ENCODE measurements around the gene BMPER.
"Not testable (repeated sequence)": the region's sequence is repeated elsewhere in the genome, so short reads cannot be mapped to it uniquely, and the experiment has no call there.

BMPER gene

GRCh38 chr7:34136698-34137097 lies 231.4 kb downstream of the BMPER start:
- no peak for DNase-seq (ENCODE audit: low read depth in 2 of 2)

DNA sequence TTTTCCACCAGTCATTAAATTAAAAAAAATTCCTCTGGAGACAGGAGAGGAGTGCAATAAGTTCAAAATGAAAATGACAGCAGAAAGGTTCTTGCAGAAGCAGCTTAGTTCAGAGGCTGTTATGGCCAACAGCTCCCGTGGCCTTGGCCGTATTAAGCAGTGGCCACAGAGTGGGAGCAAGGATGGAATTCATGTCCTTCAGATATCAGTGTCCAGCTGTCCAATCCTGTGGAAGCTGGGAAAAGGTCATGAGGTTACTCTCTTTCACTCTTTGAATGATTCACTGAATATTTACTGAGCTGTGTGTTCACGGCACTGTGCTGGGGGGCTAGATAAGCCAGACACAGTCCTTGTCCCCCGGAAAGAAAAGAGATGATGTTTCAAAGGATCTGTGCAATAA lies 231.8 kb downstream of the BMPER start:
- DNase-seq (ENCODE audit: low read depth in 2 of 2): no peak

- DNase-seq (ENCODE audit: low read depth in 2 of 2): no peak
These were observed 233.1 kb downstream of the BMPER start for GRCh38 chr7:34138483-34138882.

- no peak for DNase-seq (ENCODE audit: low read depth in 2 of 2)
These were observed 233.7 kb downstream of the BMPER start for GRCh38 chr7:34139086-34139485.

DNA sequence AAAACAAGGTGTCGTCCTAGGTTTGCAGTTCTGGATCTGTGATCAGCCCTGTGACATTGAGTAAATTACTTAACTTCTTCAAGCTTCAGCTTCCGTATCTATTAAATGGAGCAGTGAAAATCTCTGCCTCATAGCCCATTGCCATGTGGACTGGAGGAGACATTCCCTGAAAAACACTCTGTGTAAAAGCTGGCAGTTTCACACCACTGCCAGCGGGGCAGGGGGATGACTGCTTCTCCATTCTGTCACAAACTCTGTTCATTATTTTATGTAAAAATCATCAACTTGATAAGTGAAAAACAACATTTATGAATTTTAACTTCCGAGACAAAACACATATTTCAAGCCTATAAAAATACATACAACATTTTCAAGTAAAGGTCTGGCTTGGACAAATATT lies 234.7 kb downstream of the BMPER start:
- DNase-seq (ENCODE audit: low read depth in 2 of 2): no peak

DNA sequence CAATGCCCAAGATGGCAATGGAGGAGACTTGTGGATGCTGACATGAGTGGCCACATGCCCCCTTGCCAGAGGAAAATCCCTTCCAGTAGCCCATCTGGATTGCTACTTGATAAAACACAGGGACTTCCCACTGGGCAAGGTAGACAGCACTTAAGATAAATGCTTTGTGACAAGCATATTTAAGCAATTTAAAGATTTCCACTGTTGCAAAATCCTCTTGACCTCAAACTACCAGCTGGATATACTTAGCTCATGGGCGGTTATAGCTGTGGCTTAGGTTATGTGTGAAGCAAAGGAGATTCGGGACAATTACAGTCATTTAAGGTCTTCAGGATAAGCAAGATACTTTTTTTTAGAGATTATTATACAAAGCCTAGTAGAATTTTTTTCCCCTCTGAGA lies 238.1 kb downstream of the BMPER start:
- DNase-seq (ENCODE audit: low read depth in 2 of 2): no peak

DNA sequence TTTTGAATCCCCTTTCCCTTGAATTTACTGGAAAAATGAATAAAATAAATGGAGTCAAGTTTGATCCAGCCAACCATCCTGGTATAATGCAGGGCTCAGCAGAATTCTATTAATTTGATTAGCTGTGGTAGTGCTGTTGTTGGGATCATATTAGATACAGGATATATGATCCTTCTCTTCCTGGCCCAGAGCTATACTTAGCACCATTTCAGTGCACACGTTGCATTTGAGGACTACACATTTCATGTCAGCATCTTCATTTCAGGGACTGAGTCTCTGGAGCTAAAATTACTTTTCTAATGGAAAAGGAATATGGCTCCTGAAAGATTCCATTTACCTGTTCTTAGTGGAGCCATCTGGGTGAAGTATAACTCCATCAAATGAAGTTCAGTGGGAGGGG lies 240.3 kb downstream of the BMPER start:
- no peak for DNase-seq (ENCODE audit: low read depth in 2 of 2)

DNA sequence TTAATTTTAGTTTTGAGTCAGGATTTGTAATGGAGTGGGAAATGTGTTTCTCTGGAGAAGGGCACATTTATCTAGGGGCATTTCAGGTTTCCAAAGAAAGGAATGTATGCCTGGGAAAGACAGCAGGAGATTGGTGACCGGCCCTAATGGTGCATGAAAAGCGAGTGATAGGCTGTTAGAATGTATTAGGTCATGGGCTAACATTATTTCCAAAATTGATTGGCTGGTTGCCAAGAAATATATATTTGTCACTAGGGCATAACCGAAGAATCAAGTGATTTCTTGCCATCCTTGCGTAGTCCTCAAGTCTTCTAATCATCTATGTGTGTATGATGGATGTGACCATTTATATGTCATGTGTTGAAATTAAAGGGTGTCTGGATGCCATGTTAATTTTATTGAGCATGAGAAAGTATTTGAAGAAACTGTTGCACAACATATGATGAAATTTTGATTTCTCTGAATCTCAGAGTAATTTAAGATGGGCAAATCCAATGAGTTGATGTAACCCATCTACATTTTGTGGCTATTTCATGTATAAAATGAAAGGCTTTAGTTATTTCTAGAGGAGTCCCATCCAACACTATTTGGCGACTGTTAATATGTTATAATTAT lies 248.4 kb downstream of the BMPER start:
- DNase-seq (ENCODE audit: low read depth in 2 of 2): no peak

DNA sequence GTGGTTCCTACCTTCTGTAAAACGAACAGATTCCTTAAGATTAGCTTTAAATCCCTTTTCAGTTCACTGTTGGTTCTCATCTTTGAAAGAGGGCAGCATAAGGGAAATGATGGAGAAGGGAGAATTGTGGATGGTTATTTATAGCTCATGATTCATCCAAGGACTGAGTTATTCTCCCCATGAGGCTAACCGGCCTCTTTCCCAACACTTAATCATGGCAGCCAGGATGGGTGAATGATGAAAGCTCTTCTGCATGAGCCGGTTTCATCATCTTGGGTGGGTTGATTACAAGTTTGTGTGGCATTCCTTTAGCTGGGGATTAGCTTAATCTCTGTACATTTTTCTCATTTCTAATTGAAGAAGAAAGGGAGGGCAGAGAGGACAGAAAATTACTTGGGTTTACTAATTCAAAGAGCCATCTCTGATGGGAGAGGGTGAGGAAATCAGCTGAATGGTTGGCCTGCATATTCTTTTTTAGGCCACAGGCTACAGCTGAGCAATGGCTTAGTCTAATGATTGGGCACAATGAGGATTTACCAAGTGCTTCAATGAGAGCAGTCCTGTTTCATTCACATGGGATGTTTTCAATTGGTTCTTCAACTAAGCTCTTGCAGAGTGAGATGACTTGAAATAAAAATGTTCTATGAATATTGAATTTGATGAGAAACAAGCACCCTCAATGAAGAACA lies 250.0 kb downstream of the BMPER start:
- no peak for DNase-seq (ENCODE audit: low read depth in 2 of 2)

DNA sequence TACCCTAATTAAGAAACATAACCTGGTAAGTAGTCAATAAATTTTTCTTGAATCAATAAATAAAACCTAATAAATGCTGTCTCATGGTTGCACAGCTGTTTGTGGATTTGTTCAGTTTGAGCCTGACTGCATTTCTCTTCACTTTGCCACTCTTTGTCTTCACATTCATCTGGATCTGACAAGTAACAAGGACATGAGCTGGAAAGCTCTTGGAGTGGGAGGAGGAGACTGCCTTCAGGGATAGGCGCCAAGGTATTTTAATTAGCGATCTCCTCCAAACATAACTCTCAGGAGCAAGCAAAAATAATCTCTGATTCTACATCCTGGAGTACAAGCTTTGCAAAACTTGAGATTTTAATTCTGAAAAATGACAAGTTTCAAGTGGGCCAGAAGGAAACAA lies 251.0 kb downstream of the BMPER start:
- no peak for DNase-seq (ENCODE audit: low read depth in 2 of 2)

DNA sequence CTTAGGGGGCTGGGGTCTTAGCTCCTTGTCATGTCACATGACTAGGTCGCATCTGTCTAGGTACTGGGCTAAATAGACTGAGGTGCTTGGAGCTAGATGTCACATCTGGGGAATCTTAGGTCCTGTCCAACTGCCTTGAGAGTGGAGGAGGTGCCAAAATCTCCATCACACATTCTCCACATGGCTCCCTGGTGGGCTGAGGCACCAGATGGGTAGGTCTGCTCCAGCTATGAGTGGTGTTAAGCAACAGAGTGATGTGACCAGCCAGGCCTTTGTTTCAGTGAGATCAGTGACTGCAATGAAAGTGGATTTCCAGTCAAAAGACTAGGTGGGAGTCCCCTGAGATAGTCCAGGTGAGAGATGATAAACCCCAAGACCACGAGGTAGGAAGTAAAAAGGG lies 251.8 kb downstream of the BMPER start:
- no peak for DNase-seq (ENCODE audit: low read depth in 2 of 2)

DNA sequence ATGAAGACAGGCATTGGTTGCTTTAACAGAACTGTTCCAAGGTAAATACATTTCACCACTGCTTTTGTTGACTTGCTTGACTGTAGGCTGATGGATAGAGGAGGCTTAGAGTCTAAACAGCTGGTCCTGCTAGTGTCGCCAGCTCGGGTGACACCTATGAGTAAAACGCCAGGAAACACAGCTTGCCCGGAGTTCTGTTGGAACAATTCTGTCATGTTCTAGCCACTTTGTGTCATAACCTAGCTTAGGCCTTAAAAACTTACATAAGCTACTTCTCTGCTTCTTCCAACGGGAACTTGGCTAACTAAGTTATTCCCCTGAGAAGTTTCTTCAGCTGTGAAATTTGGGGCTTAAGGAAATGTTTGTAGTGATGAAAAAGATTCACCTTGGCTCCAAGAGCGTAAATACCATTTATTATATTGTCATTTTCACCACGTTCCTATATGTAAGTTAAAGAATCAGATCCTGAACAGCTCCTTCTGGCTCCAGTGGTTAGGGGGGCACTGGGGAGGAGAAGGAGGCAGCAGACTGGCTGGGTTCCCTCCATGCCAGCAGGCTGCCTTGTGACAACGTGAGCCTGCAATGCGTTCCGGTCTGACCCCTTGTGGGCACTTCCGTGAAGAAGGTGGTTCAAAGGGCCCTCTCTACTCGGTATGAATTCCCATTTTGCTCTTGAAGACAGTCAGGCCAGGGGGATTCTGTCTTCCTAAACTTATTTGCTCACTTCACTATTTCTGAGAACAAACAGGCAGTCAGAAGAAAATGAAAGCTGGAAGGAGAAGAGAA lies 253.2 kb downstream of the BMPER start:
- no peak for DNase-seq (ENCODE audit: low read depth in 2 of 2)

DNA sequence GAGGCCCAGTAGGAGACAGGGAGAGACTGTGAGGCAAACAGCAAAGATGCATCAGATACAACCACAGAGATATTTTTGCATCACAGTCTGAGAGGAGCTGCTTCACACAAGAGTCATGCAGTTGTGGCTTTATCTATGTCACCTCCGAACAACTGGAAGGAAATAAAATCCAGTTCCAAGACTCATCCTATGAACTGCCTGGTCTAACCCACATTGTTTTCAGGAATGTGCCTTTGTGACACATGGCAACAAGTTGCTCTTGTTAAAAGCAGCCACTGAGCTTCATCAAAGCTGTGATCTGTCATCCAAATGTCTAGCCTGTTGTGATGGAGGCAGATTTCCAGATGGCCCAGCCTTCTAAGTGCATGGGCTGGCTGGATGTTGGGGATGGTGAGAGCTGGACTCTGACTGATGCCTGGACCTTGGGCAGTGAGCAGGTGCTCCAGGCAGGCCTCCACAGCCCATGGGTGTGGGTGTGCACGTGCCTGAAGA lies 255.0 kb downstream of the BMPER start:
- no peak for DNase-seq (ENCODE audit: low read depth in 2 of 2)

GRCh38 chr7:34162027-34162565 lies 256.8 kb downstream of the BMPER start:
- DNase-seq (ENCODE audit: low read depth in 2 of 2): no peak

GRCh38 chr7:34162677-34163076 lies 257.3 kb downstream of the BMPER start:
- no peak for DNase-seq (ENCODE audit: low read depth in 2 of 2)

- no peak for DNase-seq (ENCODE audit: low read depth in 2 of 2)
These were observed 258.6 kb downstream of the BMPER start for GRCh38 chr7:34163956-34164355.

DNA sequence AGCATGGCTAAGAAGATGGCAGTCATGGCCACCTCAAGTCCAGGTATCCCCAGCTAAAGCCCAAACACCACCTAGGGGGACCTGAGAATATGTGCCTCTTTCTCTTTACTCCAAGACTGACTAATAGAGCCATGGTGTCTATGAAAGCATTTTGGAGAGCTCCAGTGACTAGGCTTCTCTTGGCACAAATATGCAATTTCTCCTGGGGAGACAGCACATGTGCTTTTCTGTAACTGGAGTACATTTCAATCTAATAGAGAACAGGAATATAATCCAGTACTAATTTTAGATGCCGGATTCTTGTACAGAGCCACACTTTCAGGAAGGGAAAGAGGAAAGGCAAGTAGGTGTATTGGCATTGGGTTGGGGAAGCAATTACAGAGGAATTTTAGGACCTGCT lies 260.1 kb downstream of the BMPER start:
- DNase-seq (ENCODE audit: low read depth in 2 of 2): no peak

- DNase-seq (ENCODE audit: low read depth in 2 of 2): no peak
These were observed 260.7 kb downstream of the BMPER start for GRCh38 chr7:34165927-34166550.

GRCh38 chr7:34168013-34168412 lies 262.7 kb downstream of the BMPER start:
- DNase-seq (ENCODE audit: low read depth in 2 of 2): no peak

DNA sequence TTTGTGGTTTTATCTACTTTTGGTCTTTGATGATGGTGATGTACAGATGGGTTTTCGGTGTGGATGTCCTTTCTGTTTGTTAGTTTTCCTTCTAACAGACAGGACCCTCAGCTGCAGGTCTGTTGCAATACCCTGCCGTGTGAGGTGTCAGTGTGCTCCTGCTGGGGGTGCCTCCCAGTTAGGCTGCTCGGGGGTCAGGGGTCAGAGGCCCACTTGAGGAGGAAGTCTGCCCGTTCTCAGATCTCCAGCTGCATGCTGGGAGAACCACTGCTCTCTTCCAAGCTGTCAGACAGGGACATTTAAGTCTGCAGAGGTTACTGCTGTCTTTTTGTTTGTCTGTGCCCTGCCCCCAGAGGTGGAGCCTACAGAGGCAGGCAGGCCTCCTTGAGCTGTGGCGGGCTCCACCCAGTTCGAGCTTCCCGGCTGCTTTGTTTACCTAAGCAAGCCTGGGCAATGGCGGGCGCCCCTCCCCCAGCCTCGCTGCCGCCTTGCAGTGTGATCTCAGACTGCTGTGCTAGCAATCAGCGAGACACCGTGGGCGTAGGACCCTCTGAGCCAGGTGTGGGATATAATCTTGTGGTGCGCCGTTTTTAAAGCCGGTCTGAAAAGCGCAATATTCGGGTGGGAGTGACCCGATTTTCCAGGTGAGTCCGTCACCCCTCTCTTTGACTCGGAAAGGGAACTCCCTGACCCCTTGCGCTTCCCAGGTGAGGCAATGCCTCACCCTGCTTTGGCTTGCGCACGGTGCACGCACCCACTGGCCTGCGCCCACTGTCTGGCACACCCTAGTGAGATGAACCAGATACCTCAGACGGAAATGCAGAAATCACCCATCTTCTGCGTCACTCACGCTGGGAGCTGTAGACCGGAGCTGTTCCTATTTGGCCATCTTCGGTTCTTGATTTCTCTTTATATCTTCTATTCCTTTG lies 269.6 kb downstream of the BMPER start:
- DNase-seq (ENCODE audit: low read depth in 2 of 2): not testable (repeated sequence)

GRCh38 chr7:34175837-34176236 lies 270.5 kb downstream of the BMPER start:
- DNase-seq (ENCODE audit: low read depth in 2 of 2): no peak
